Measurements from ENCODE around the gene ARHGAP15. TPM values are rescaled to one million over a fixed set of nuclear protein-coding genes. Genes with fewer than 3 reads are reported as not detected.

Gene ARHGAP15
- total and polyA plus RNA-seq, 3 donors from 2014 or later: 2.2 to 15.0 (median 7.7) TPM

DNA sequence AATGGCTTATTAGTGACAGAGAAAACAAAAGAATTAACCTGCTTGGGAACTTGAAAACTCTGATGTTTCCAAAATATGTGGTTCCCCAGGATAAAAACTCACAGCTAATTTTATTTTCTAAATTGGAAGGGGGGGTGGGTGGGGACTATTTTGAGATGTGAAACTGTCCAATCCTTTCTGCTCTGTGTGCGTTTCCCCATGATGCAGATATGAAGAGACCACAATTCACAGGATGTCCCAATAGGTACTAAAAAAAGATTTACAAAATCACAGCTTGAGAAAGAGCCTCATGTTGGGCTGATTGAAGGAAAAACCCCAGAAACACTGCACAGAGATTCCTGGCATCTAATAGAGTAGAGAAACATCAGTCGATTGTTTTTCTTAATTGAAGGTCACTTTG, 273.2 kb downstream of the ARHGAP15 start:
- TF ChIP-seq POLR2A (IDR thresholded peaks at IDR 0.05): no peak
- TF ChIP-seq, protein P1, sequence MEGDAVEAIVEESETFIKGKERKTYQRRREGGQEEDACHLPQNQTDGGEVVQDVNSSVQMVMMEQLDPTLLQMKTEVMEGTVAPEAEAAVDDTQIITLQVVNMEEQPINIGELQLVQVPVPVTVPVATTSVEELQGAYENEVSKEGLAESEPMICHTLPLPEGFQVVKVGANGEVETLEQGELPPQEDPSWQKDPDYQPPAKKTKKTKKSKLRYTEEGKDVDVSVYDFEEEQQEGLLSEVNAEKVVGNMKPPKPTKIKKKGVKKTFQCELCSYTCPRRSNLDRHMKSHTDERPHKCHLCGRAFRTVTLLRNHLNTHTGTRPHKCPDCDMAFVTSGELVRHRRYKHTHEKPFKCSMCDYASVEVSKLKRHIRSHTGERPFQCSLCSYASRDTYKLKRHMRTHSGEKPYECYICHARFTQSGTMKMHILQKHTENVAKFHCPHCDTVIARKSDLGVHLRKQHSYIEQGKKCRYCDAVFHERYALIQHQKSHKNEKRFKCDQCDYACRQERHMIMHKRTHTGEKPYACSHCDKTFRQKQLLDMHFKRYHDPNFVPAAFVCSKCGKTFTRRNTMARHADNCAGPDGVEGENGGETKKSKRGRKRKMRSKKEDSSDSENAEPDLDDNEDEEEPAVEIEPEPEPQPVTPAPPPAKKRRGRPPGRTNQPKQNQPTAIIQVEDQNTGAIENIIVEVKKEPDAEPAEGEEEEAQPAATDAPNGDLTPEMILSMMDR (IDR thresholded peaks at IDR 0.05): no peak
- intact Hi-C loops (cut with DNase I; ENCODE audit: low total_unique reads): no loop called here
- no peaks in the 10 kb centered on the region for H3K4me1 ChIP-seq
- no peak overlapping the region for H3K4me3 ChIP-seq
- no peaks in the 10 kb centered on the region for H3K9me3 ChIP-seq
- DNase-seq: no peak
- no peaks in the 10 kb centered on the region for H3K36me3 ChIP-seq (ENCODE audit: low read depth, missing control alignments)
- H3K27me3 ChIP-seq: no peaks in the 10 kb centered on the region
- no peak overlapping the region for H3K27ac ChIP-seq
- WGBS, 2 donors: 77 to 85% methylated on average over 2 of the region's 2 CpGs

GRCh38 chr2:143410082-143410897, 281.1 kb downstream of the ARHGAP15 start:
- H3K27ac ChIP-seq: no peak overlapping the region
- H3K27me3 ChIP-seq: no peaks in the 10 kb centered on the region
- no peaks in the 10 kb centered on the region for H3K9me3 ChIP-seq
- no peak overlapping the region for H3K4me3 ChIP-seq
- no peaks in the 10 kb centered on the region for H3K36me3 ChIP-seq (ENCODE audit: low read depth, missing control alignments)
- WGBS, 2 donors: 92 to 96% methylated on average over 3 of the region's 3 CpGs
- no peak for DNase-seq
- intact Hi-C loops (cut with DNase I; ENCODE audit: low total_unique reads): no loop called here
- H3K4me1 ChIP-seq: no peaks in the 10 kb centered on the region
- TF ChIP-seq, protein P1 (IDR thresholded peaks at IDR 0.05): no peak
- no peak for TF ChIP-seq POLR2A (IDR thresholded peaks at IDR 0.05)

DNA sequence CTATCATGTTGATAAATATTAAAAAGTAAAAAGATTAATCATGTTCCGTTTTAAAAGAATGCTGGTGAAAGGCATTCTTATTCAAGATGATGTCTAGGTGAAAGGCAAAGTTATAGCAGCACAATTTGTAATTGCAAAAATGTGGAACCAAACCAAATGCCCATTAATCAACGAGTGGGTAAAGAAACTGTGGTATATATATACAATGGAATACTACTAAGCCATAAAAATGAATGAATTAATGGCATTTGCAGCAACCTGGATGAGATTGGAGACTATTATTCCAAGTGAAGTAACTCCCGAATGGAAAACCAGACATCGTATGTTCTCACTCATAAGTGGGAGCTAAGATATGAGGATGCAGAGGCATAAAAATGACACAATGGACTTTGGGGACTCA, 286.4 kb downstream of the ARHGAP15 start:
- no peak for DNase-seq
- no peaks in the 10 kb centered on the region for H3K27me3 ChIP-seq
- no peak overlapping the region for H3K27ac ChIP-seq
- 86 to 94% methylated on average over 4 of the region's 4 CpGs for WGBS, 2 donors
- H3K4me3 ChIP-seq: no peak overlapping the region
- intact Hi-C loops (cut with DNase I; ENCODE audit: low total_unique reads): no loop called here
- H3K9me3 ChIP-seq: no peaks in the 10 kb centered on the region
- no peaks in the 10 kb centered on the region for H3K4me1 ChIP-seq
- no peak for TF ChIP-seq POLR2A (IDR thresholded peaks at IDR 0.05)
- TF ChIP-seq, protein P1 (IDR thresholded peaks at IDR 0.05): no peak
- H3K36me3 ChIP-seq (ENCODE audit: low read depth, missing control alignments): no peaks in the 10 kb centered on the region

DNA sequence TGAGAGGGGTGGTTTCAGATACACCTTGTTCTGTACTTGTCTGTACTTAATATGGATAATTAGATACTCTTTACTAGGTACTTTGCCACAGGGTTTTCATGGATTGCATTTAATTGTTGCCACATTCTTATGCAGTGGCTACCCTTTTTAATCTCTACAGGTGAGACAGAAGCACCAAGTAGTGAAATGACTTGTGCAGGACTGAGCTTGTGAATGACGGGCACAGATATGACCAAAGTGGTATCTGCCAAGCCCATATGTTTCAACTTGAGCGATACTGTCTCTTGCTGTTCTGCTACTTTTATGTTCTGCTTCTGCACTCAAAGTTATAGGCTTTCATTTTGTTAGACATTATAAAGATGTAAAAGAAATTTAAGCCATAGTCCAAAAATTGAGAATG, 288.2 kb downstream of the ARHGAP15 start:
- no peaks in the 10 kb centered on the region for H3K9me3 ChIP-seq
- TF ChIP-seq POLR2A (IDR thresholded peaks at IDR 0.05): no peak
- TF ChIP-seq, protein P1 (IDR thresholded peaks at IDR 0.05): no peak
- H3K27me3 ChIP-seq: no peaks in the 10 kb centered on the region
- H3K36me3 ChIP-seq (ENCODE audit: low read depth, missing control alignments): no peaks in the 10 kb centered on the region
- H3K4me1 ChIP-seq: no peaks in the 10 kb centered on the region
- WGBS, 2 donors: 91 to 93% methylated on average over 2 of the region's 2 CpGs
- no peak overlapping the region for H3K4me3 ChIP-seq
- intact Hi-C loops (cut with DNase I; ENCODE audit: low total_unique reads): no loop called here
- no peak overlapping the region for H3K27ac ChIP-seq
- DNase-seq: no peak

DNA sequence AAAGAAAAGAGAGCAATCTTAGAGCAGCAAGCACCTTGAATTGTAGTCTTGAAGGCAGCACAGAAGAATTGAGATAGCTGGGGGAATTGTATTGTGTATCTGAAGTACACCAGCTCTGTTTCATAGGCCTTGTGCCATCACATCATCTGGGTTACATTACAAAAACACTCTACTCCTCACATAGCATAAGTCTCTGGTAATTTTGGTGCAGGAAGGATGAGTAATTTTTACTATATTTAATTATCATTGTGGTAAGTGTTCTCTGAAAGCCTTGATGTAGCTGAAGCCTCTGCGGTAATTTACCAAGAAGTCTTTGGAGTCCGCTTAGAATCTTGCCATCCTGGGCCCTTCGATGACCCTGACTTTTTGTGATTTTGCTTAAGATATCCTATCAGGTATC, 291.1 kb downstream of the ARHGAP15 start:
- H3K9me3 ChIP-seq: no peaks in the 10 kb centered on the region
- H3K4me3 ChIP-seq: no peak overlapping the region
- no peaks in the 10 kb centered on the region for H3K36me3 ChIP-seq (ENCODE audit: low read depth, missing control alignments)
- H3K27me3 ChIP-seq: no peaks in the 10 kb centered on the region
- no peak overlapping the region for H3K27ac ChIP-seq
- intact Hi-C loops (cut with DNase I; ENCODE audit: low total_unique reads): no loop called here
- 64 to 81% methylated on average over 3 of the region's 3 CpGs for WGBS, 2 donors
- TF ChIP-seq POLR2A (IDR thresholded peaks at IDR 0.05): no peak
- TF ChIP-seq, protein P1 (IDR thresholded peaks at IDR 0.05): no peak
- no peaks in the 10 kb centered on the region for H3K4me1 ChIP-seq
- no peak for DNase-seq
